SK-N-SH treated with all-trans-retinoic acid at 6 μM for 48 hours (cell line): ENCODE measurements around the gene PPARD.
A peak's percentile ranks its signal among the peaks of the same experiment; 100 is the strongest.

Experiments used
- ATAC-seq: fragments of 200-7000 bp; cut with Tn5 transposase; 3 replicates; pipeline ENCODE4 v1.9.1; 2020; ENCODE audit warnings: mild to moderate bottlenecking, moderate library complexity
- BACH2 ChIP-seq: fragments of 250-450 bp; sonication (Bioruptor Pico); IDR thresholded peaks from 2 replicates; pipeline ENCODE4 v1.9.0; 2021; ENCODE audit warnings: mild to moderate bottlenecking, borderline replicate concordance
- CSDC2 ChIP-seq: fragments of 250-450 bp; sonication (Bioruptor Pico); IDR thresholded peaks from 2 replicates; pipeline ENCODE4 v1.5.0; 2020; ENCODE audit warnings: mild to moderate bottlenecking, moderate library complexity
- ESRRG ChIP-seq: fragments of 250-450 bp; sonication (Bioruptor Pico); IDR thresholded peaks from 2 replicates; pipeline ENCODE4 v1.6.1; 2021; ENCODE audit warnings: mild to moderate bottlenecking
- GLIS3 ChIP-seq: fragments of 250-450 bp; sonication (Bioruptor Pico); IDR thresholded peaks from 2 replicates; pipeline ENCODE4 v1.5.0; 2020; ENCODE audit warnings: mild to moderate bottlenecking, moderate library complexity
- ISL1 ChIP-seq: fragments of 250-450 bp; sonication (Bioruptor Pico); IDR thresholded peaks from 2 replicates; pipeline ENCODE4 v2.1.2; 2022; ENCODE audit warnings: mild to moderate bottlenecking, moderate library complexity
- OSR1 ChIP-seq: fragments of 250-450 bp; sonication (Bioruptor Pico); IDR thresholded peaks from 2 replicates; pipeline ENCODE4 v1.8.0; 2022; ENCODE audit warnings: moderate library complexity, mild to moderate bottlenecking, inconsistent platforms
- PPARA ChIP-seq: fragments of 250-450 bp; sonication (Bioruptor Pico); IDR thresholded peaks from 2 replicates; pipeline ENCODE4 v1.5.0; 2020; ENCODE audit warnings: mild to moderate bottlenecking, borderline replicate concordance
- RARB ChIP-seq: fragments of 250-450 bp; sonication (Bioruptor Pico); IDR thresholded peaks from 2 replicates; pipeline ENCODE4 v1.8.0; 2021; ENCODE audit warnings: mild to moderate bottlenecking, moderate library complexity
- SNAI2 ChIP-seq: fragments of 250-450 bp; sonication (Bioruptor Pico); IDR thresholded peaks from 2 replicates; pipeline ENCODE4 v1.5.0; 2020; ENCODE audit warnings: mild to moderate bottlenecking, moderate library complexity
- TCF4 ChIP-seq: fragments of 250-450 bp; sonication (Bioruptor Pico); IDR thresholded peaks from 2 replicates; pipeline ENCODE4 v1.8.0; 2021; ENCODE audit warnings: mild to moderate bottlenecking, moderate library complexity, borderline replicate concordance
- TOX ChIP-seq: fragments of 250-450 bp; sonication (Bioruptor Pico); IDR thresholded peaks from 2 replicates; pipeline ENCODE4 v1.8.0; 2021; ENCODE audit warnings: mild to moderate bottlenecking, moderate library complexity, borderline replicate concordance
- ZC3H10 ChIP-seq: fragments of 250-450 bp; sonication (Bioruptor Pico); IDR thresholded peaks from 2 replicates; pipeline ENCODE4 v1.5.1; 2021; ENCODE audit warnings: mild to moderate bottlenecking, moderate library complexity
- ZFP3 ChIP-seq: fragments of 250-450 bp; sonication (Bioruptor Pico); IDR thresholded peaks from 2 replicates; pipeline ENCODE4 v1.5.0; 2020; ENCODE audit warnings: mild to moderate bottlenecking, moderate library complexity
- ZFP30 ChIP-seq: fragments of 450-650 bp; formaldehyde crosslinking; IDR thresholded peaks from 2 replicates; pipeline ENCODE4 v1.5.0; 2022; ENCODE audit warnings: mild to moderate bottlenecking, moderate library complexity
- ZNF565 ChIP-seq: fragments of 450-650 bp; formaldehyde crosslinking; conservative IDR thresholded peaks from 2 replicates; pipeline ENCODE4 v1.5.0; 2020; ENCODE audit warnings: low read depth, mild to moderate bottlenecking, moderate library complexity
- ZNF70 ChIP-seq: fragments of 450-650 bp; formaldehyde crosslinking; IDR thresholded peaks from 2 replicates; pipeline ENCODE4 v1.5.0; 2020; ENCODE audit warnings: mild to moderate bottlenecking, moderate library complexity
- ZNF8 ChIP-seq: fragments of 450-650 bp; formaldehyde crosslinking; IDR thresholded peaks from 2 replicates; pipeline ENCODE4 v1.5.0; 2020; ENCODE audit warnings: mild to moderate bottlenecking, moderate library complexity
- TF ChIP-seq, protein P1 (sequence below): fragments of 250-450 bp; sonication (Bioruptor Pico); IDR thresholded peaks from 2 replicates; pipeline ENCODE4 v1.5.0; 2020; ENCODE audit warnings: mild to moderate bottlenecking, moderate library complexity
- TF ChIP-seq, protein P2 (sequence below): fragments of 250-450 bp; sonication (Bioruptor Pico); IDR thresholded peaks from 2 replicates; pipeline ENCODE4 v1.5.1; 2020; ENCODE audit warnings: low read depth, mild to moderate bottlenecking, moderate library complexity
- TF ChIP-seq, protein P3 (sequence below): fragments of 250-450 bp; sonication (Bioruptor Pico); IDR thresholded peaks from 2 replicates; pipeline ENCODE4 v1.8.0; 2020; ENCODE audit warnings: mild to moderate bottlenecking, moderate library complexity, borderline replicate concordance
- TF ChIP-seq, protein P4 (sequence below): fragments of 250-450 bp; sonication (Bioruptor Pico); IDR thresholded peaks from 2 replicates; pipeline ENCODE4 v1.5.1; 2021; ENCODE audit warnings: mild to moderate bottlenecking, moderate library complexity

PPARD gene

DNA sequence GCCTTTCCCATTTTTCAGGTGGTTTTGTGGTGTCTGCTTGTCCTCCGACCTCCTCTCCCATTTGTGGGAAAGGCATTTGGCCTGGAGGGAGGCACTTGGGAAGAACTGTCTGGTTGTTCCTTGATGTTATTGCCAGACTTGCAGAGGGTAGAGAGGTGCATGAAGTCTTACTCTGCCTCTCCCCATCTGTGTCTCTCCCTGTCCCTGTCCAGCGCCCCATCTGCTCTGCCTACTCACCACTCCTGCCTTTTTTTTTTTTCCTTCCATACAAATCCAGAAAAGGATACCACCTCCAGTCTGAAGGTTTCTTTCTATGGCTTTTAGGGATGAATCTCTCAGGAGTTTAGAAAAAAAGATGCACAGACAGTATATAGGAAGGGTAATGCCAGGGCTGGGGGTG lies 19.8 kb downstream of the PPARD start:
- no peak for ATAC-seq
- TF ChIP-seq, protein P1, sequence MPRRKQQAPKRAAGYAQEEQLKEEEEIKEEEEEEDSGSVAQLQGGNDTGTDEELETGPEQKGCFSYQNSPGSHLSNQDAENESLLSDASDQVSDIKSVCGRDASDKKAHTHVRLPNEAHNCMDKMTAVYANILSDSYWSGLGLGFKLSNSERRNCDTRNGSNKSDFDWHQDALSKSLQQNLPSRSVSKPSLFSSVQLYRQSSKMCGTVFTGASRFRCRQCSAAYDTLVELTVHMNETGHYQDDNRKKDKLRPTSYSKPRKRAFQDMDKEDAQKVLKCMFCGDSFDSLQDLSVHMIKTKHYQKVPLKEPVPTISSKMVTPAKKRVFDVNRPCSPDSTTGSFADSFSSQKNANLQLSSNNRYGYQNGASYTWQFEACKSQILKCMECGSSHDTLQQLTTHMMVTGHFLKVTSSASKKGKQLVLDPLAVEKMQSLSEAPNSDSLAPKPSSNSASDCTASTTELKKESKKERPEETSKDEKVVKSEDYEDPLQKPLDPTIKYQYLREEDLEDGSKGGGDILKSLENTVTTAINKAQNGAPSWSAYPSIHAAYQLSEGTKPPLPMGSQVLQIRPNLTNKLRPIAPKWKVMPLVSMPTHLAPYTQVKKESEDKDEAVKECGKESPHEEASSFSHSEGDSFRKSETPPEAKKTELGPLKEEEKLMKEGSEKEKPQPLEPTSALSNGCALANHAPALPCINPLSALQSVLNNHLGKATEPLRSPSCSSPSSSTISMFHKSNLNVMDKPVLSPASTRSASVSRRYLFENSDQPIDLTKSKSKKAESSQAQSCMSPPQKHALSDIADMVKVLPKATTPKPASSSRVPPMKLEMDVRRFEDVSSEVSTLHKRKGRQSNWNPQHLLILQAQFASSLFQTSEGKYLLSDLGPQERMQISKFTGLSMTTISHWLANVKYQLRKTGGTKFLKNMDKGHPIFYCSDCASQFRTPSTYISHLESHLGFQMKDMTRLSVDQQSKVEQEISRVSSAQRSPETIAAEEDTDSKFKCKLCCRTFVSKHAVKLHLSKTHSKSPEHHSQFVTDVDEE, result no peak
- TF ChIP-seq ZFP3 (CRISPR knock-in tag), result no peak
- no peak for TF ChIP-seq OSR1
- TF ChIP-seq ZFP30 (CRISPR knock-in tag), result no peak
- no peak for TF ChIP-seq SNAI2 (CRISPR knock-in tag)
- no peak for TF ChIP-seq ZNF8 (CRISPR knock-in tag)

DNA sequence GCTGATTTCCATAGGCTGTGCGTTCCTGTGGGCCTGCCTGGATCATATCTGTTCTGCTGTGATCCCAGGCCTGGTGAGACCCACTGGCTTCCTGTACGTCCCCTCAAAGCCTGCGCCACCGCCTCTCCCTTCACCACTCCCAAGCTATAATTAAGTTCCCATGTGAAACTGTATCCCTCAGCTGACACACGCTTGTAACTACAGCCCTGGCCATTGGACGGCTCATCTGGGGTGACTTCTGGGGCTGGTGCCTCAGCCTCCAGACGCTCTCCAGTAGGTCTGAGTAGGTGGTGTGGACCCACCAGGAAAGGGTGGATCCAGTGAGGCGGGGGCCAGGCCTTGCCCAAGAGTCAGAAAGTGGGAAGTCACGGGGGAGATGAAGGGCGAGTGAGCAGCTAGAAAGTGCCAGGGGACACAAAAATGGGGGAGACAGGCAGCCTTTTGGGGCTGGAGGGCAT lies 21.0 kb downstream of the PPARD start:
- TF ChIP-seq TCF4 (CRISPR knock-in tag) (no peak), ZNF565 (CRISPR knock-in tag) (no peak), RARB (CRISPR knock-in tag) (no peak), CSDC2 (no peak), ISL1 (CRISPR knock-in tag) (no peak), ZNF8 (CRISPR knock-in tag) (no peak), OSR1 (no peak)
- TF ChIP-seq, protein P2, sequence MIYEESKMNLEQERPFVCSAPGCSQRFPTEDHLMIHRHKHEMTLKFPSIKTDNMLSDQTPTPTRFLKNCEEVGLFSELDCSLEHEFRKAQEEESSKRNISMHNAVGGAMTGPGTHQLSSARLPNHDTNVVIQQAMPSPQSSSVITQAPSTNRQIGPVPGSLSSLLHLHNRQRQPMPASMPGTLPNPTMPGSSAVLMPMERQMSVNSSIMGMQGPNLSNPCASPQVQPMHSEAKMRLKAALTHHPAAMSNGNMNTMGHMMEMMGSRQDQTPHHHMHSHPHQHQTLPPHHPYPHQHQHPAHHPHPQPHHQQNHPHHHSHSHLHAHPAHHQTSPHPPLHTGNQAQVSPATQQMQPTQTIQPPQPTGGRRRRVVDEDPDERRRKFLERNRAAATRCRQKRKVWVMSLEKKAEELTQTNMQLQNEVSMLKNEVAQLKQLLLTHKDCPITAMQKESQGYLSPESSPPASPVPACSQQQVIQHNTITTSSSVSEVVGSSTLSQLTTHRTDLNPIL (CRISPR knock-in tag), result no peak
- TF ChIP-seq, protein P3, sequence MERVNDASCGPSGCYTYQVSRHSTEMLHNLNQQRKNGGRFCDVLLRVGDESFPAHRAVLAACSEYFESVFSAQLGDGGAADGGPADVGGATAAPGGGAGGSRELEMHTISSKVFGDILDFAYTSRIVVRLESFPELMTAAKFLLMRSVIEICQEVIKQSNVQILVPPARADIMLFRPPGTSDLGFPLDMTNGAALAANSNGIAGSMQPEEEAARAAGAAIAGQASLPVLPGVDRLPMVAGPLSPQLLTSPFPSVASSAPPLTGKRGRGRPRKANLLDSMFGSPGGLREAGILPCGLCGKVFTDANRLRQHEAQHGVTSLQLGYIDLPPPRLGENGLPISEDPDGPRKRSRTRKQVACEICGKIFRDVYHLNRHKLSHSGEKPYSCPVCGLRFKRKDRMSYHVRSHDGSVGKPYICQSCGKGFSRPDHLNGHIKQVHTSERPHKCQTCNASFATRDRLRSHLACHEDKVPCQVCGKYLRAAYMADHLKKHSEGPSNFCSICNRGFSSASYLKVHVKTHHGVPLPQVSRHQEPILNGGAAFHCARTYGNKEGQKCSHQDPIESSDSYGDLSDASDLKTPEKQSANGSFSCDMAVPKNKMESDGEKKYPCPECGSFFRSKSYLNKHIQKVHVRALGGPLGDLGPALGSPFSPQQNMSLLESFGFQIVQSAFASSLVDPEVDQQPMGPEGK (CRISPR knock-in tag), result no peak
- TF ChIP-seq, protein P1, result no peak
- ATAC-seq, result peak; percentile 63

DNA sequence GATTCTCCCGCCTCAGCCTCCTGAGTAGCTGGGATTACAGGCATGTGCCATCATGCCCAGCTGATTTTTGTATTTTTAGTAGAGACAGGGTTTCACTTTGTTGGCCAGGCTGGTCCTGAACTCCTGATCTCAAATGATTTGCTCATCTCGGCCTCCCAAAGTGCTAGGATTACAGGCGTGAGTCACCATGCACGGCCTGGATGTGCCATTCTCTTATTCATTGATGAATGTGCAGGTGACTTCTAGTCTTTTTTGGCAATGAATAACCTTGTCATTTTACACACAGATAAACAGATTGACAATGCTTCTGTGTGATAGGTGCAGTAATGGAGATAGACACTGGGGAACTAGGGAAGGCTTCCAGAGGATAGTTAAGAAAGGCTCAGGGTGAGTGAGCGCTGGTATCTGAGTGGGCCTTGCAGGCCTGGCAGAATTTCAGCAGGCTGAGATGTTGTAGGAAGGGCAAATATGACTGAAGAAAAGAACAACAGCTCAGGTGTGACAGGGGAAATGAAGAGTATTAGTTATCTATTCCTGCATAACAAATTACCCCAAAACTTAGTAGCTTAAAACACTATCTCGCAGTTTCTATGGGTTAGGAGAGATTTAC lies 23.3 kb downstream of the PPARD start:
- TF ChIP-seq TOX (no peak), RARB (CRISPR knock-in tag) (no peak), ZFP30 (CRISPR knock-in tag) (no peak), GLIS3 (CRISPR knock-in tag) (no peak), ZC3H10 (no peak), ESRRG (no peak)
- no peak for ATAC-seq

DNA sequence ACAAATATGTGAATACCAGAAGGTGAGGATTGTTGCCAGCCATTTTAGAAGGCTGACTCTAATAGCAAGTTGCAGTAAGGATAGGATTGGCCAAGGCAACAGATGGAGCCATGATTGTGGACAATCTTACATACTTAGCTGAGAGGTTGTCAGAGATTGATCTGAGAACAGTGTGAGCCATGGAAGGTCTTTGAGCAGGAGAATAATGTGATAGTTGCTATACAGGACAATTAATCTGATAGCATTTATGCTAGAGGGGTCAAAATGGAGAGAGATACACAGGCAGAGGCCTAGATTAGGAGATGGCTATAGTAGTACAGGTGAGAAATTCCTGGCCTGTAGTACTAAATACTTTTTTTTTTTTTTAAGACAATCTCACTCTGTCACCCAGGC lies 23.8 kb downstream of the PPARD start:
- no peak for TF ChIP-seq BACH2 (CRISPR knock-in tag)
- no peak for TF ChIP-seq ZNF70 (CRISPR knock-in tag)
- no peak for TF ChIP-seq TCF4 (CRISPR knock-in tag)
- TF ChIP-seq, protein P3 (CRISPR knock-in tag), result no peak
- TF ChIP-seq, protein P4, sequence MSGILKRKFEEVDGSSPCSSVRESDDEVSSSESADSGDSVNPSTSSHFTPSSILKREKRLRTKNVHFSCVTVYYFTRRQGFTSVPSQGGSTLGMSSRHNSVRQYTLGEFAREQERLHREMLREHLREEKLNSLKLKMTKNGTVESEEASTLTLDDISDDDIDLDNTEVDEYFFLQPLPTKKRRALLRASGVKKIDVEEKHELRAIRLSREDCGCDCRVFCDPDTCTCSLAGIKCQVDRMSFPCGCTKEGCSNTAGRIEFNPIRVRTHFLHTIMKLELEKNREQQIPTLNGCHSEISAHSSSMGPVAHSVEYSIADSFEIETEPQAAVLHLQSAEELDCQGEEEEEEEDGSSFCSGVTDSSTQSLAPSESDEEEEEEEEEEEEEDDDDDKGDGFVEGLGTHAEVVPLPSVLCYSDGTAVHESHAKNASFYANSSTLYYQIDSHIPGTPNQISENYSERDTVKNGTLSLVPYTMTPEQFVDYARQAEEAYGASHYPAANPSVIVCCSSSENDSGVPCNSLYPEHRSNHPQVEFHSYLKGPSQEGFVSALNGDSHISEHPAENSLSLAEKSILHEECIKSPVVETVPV (CRISPR knock-in tag), result no peak
- no peak for TF ChIP-seq PPARA (CRISPR knock-in tag)
- no peak for TF ChIP-seq TOX
- TF ChIP-seq, all 23 proteins: peak for 0
- ATAC-seq, result no peak
